Left lung (tissue), 10 donors: Measurements from ENCODE around the gene SMOC1. TPM values are rescaled to one million over a fixed set of nuclear protein-coding genes. Genes with fewer than 3 reads are reported as not detected.

Experiments used
- ATAC-seq: fragments of 200-7000 bp; cut with Tn5 transposase; one replicate; pipeline ENCODE4 v1.9.1; 2020; ENCODE audit warnings: moderate library complexity
- DNase-seq, 4 donors: peaks; one replicate each; pipeline ENCODE4 v3.0.0-alpha.2; 2013 to 2020
- H3K27ac ChIP-seq, 2 donors: fragments of 200-600 bp; sonication (generic) in 1 of 2; one replicate each; pipeline versions ENCODE4 v1.5.0 to v1.8.0; 2020 to 2021
- H3K27me3 ChIP-seq, 2 donors: fragments of 200-600 bp; sonication (generic) in 1 of 2; one replicate each; pipeline versions ENCODE4 v1.5.0 to v1.8.0; 2020 to 2021
- H3K36me3 ChIP-seq, 2 donors: fragments of 200-600 bp; sonication (generic) in 1 of 2; one replicate each; pipeline versions ENCODE4 v1.5.0 to v1.8.0; 2020 to 2021
- H3K4me1 ChIP-seq, 2 donors: fragments of 200-600 bp; one replicate each; pipeline ENCODE4 v1.8.0; 2021
- H3K4me3 ChIP-seq, 2 donors: fragments of 200-600 bp; sonication (generic) in 1 of 2; one replicate each; pipeline versions ENCODE4 v1.5.0 to v1.8.0; 2020 to 2021; ENCODE audit warnings: mild to moderate bottlenecking in 1 of 2
- H3K9me3 ChIP-seq, 2 donors: fragments of 200-600 bp; sonication (generic) in 1 of 2; one replicate each; pipeline versions ENCODE4 v1.5.0 to v1.8.0; 2020 to 2021
- CTCF ChIP-seq, 2 donors: fragments of 200-600 bp; sonication (generic) in 1 of 2; IDR thresholded peaks; one replicate each; pipeline versions ENCODE4 v1.5.0 to v1.8.0; 2021; ENCODE audit warnings: antibody characterized with exemption in 2 of 2
- intact Hi-C, 2 donors: fragments of 100-400 bp; cut with DNase I; formaldehyde crosslinking; loops; one replicate each; pipeline versions ENCODE4 v1.11.2 to v1.14.2; 2022
- polyA plus RNA-seq, 6 donors: library from polyadenylated mRNA; unstranded; fragments of 120-200 nt; gene quantifications; one replicate each; pipeline ENCODE4 v1.2.1, GENCODE V29; 2013; ENCODE audit not compliant: insufficient read length in 6 of 6
- total RNA-seq, 2 donors: library from RNA; stranded (reverse); fragmentation: NEBNext Ultra II Directional; extraction: Animal tissue kit (Norgen Biotek cat#: 25700); gene quantifications; one replicate each; pipeline ENCODE4 v1.2.1, GENCODE V29; 2021
- donor health status: DM: no; HTN: yes; CAD: no.
- donor health status: DM: no; HTN: no; CAD: no.

The SMOC1 gene
- total and polyA plus RNA-seq, 8 donors, result 0.20 to 2.3 (median 1.4) TPM

- DNase-seq (no peak), ATAC-seq (no peak)
- no peaks in the 10 kb centered on the region for H3K4me1 ChIP-seq
- H3K4me3 ChIP-seq, result no peak overlapping the region
- no peak overlapping the region for H3K27ac ChIP-seq
- intact Hi-C loops, result no loop called here
- peaks cover 0 to 5% of the 10 kb centered on the region in 2 donors for H3K27me3 ChIP-seq
- H3K36me3 ChIP-seq, result no peaks in the 10 kb centered on the region
- no peaks in the 10 kb centered on the region for H3K9me3 ChIP-seq
- TF ChIP-seq CTCF (IDR thresholded peaks at IDR 0.05), result no peak
Measured at GRCh38 chr14:69861025-69861569, 18.1 kb upstream of the SMOC1 start.

- DNase-seq (no peak), ATAC-seq (no peak)
- Histone ChIP-seq H3K9me3 (no peaks in the 10 kb centered on the region), H3K4me3 (no peak overlapping the region), H3K27ac (no peak overlapping the region), H3K36me3 (no peaks in the 10 kb centered on the region), H3K27me3 (peaks cover 0 to 5% of the 10 kb centered on the region in 2 donors), H3K4me1 (no peaks in the 10 kb centered on the region)
- no peak for TF ChIP-seq CTCF (IDR thresholded peaks at IDR 0.05)
- intact Hi-C loops, result no loop called here
Measured at GRCh38 chr14:69863083-69863482, 16.1 kb upstream of the SMOC1 start.

- ATAC-seq (no peak), DNase-seq (no peak)
- H3K27me3 ChIP-seq, result peaks cover 0 to 10% of the 10 kb centered on the region in 2 donors
- H3K27ac ChIP-seq, result no peak overlapping the region
- no peaks in the 10 kb centered on the region for H3K9me3 ChIP-seq
- no peaks in the 10 kb centered on the region for H3K36me3 ChIP-seq
- H3K4me1 ChIP-seq, result no peaks in the 10 kb centered on the region
- intact Hi-C loops, result no loop called here
- no peak for TF ChIP-seq CTCF (IDR thresholded peaks at IDR 0.05)
- H3K4me3 ChIP-seq, result no peak overlapping the region
Measured at GRCh38 chr14:69865701-69866365, 13.4 kb upstream of the SMOC1 start.

- no peak for DNase-seq
- no peaks in the 10 kb centered on the region for H3K36me3 ChIP-seq
- H3K4me1 ChIP-seq, result no peaks in the 10 kb centered on the region
- peaks cover 0 to 10% of the 10 kb centered on the region in 2 donors for H3K27me3 ChIP-seq
- no peak for TF ChIP-seq CTCF (IDR thresholded peaks at IDR 0.05)
- no peak for ATAC-seq
- no peaks in the 10 kb centered on the region for H3K9me3 ChIP-seq
- H3K27ac ChIP-seq, result no peak overlapping the region
- no peak overlapping the region for H3K4me3 ChIP-seq
- intact Hi-C loops, result no loop called here
Measured at GRCh38 chr14:69868363-69868963, 10.8 kb upstream of the SMOC1 start.

- TF ChIP-seq CTCF (IDR thresholded peaks at IDR 0.05), result no peak
- no peak for DNase-seq
- no peak overlapping the region for H3K27ac ChIP-seq
- no peaks in the 10 kb centered on the region for H3K4me1 ChIP-seq
- H3K9me3 ChIP-seq, result no peaks in the 10 kb centered on the region
- intact Hi-C loops, result no loop called here
- H3K4me3 ChIP-seq, result no peak overlapping the region
- no peak for ATAC-seq
- H3K36me3 ChIP-seq, result no peaks in the 10 kb centered on the region
- peaks cover 0 to 10% of the 10 kb centered on the region in 2 donors for H3K27me3 ChIP-seq
Measured at GRCh38 chr14:69870613-69871012, 8.6 kb upstream of the SMOC1 start.
